Measurements from ENCODE around the gene LPGAT1. TPM values are rescaled to one million over a fixed set of nuclear protein-coding genes. Genes with fewer than 3 reads are reported as not detected.

LPGAT1 gene
- total and polyA plus RNA-seq, 2 of the 13 experiments (the other 11 are each of a cell fraction or from before 2014, with no cell fraction given), result 12.1 to 48.3 TPM

GRCh38 chr1:211698161-211699026 lies 132.2 kb downstream of the LPGAT1 start (continued):
- TF ChIP-seq ZNF281 (CRISPR knock-in tag; IDR thresholded peaks at IDR 0.05; ENCODE audit: borderline replicate concordance) (no peak), ERF (CRISPR knock-in tag; IDR thresholded peaks at IDR 0.05) (peak; percentile 73; the same call in 1 of the 2 replicates), ZNF562 (CRISPR knock-in tag; IDR thresholded peaks at IDR 0.05; ENCODE audit: borderline replicate concordance) (no peak), SNAI1 (CRISPR knock-in tag; IDR thresholded peaks at IDR 0.05; ENCODE audit: borderline replicate concordance) (no peak), ZBTB49 (CRISPR knock-in tag; IDR thresholded peaks at IDR 0.05; ENCODE audit: borderline replicate concordance) (no peak), BRD4 (CRISPR knock-in tag; IDR thresholded peaks at IDR 0.05) (no peak), SKIL (CRISPR knock-in tag; IDR thresholded peaks at IDR 0.05; ENCODE audit: borderline replicate concordance) (no peak), SPEN (CRISPR knock-in tag; IDR thresholded peaks at IDR 0.05; ENCODE audit: low read depth) (peak; percentile 70), ZNF670 (CRISPR knock-in tag; IDR thresholded peaks at IDR 0.05; ENCODE audit: borderline replicate concordance) (no peak), GZF1 (CRISPR knock-in tag; IDR thresholded peaks at IDR 0.05) (no peak), ZNF577 (CRISPR knock-in tag; IDR thresholded peaks at IDR 0.05; ENCODE audit: borderline replicate concordance, low read depth) (no peak), ZBTB21 (CRISPR knock-in tag; IDR thresholded peaks at IDR 0.05) (no peak), RNF2 (conservative IDR thresholded peaks at IDR 0.05; ENCODE audit: low read depth) (no peak), ZNF121 (CRISPR knock-in tag; IDR thresholded peaks at IDR 0.05) (no peak), SUZ12 (IDR thresholded peaks at IDR 0.05; ENCODE audit: low read depth, low read length) (no peak), PATZ1 (CRISPR knock-in tag; IDR thresholded peaks at IDR 0.05) (peak; percentile 65), CBX5 (CRISPR knock-in tag; IDR thresholded peaks at IDR 0.05; ENCODE audit: borderline replicate concordance) (peak; percentile 20; the same call in 1 of the 2 replicates), ATF1 (CRISPR knock-in tag; IDR thresholded peaks at IDR 0.05) (no peak)

Data from HepG2 (cell line).